ENCODE measurements around the gene PRKCA.

DNA sequence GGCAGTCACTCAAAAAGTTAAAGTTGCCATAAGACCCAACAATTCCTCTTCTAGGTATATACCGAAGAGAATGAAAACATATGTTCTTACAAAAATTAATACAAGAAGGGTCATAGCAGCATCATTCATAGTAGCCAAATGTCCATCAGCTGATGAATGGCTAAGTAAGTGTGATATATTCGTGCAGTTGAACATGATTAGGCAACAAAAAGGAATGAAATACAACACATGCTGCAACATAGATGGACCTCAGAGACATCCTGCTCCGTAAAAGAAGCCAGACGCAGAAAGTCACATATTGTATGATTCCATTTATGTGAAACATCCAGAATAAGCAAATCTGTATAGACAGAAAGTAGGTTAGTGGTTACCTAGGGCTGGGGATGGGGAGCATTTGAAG lies 303.1 kb downstream of the PRKCA start:
- TF ChIP-seq, protein P1, sequence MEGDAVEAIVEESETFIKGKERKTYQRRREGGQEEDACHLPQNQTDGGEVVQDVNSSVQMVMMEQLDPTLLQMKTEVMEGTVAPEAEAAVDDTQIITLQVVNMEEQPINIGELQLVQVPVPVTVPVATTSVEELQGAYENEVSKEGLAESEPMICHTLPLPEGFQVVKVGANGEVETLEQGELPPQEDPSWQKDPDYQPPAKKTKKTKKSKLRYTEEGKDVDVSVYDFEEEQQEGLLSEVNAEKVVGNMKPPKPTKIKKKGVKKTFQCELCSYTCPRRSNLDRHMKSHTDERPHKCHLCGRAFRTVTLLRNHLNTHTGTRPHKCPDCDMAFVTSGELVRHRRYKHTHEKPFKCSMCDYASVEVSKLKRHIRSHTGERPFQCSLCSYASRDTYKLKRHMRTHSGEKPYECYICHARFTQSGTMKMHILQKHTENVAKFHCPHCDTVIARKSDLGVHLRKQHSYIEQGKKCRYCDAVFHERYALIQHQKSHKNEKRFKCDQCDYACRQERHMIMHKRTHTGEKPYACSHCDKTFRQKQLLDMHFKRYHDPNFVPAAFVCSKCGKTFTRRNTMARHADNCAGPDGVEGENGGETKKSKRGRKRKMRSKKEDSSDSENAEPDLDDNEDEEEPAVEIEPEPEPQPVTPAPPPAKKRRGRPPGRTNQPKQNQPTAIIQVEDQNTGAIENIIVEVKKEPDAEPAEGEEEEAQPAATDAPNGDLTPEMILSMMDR (IDR thresholded peaks at IDR 0.05; ENCODE audit: extremely low read depth in 1 of 2, insufficient read depth in 1 of 2, low read depth in 1 of 2, low read length in 2 of 2), result no peak
- TF ChIP-seq JUN (IDR thresholded peaks at IDR 0.05; ENCODE audit: borderline replicate concordance, insufficient read depth, insufficient read length, low read depth) (no peak), POLR2A (IDR thresholded peaks at IDR 0.05; ENCODE audit: low read depth, low read length) (no peak), MYC (IDR thresholded peaks at IDR 0.05; ENCODE audit: low read depth, low read length) (no peak), EZH2 (IDR thresholded peaks at IDR 0.05; ENCODE audit: borderline replicate concordance, low read depth, low read length, severe bottlenecking) (no peak), POLR2AphosphoS5 (IDR thresholded peaks at IDR 0.05; ENCODE audit: insufficient read depth, low read depth, low read length) (no peak), FOS (IDR thresholded peaks at IDR 0.05; ENCODE audit: borderline replicate concordance, insufficient read depth, low read length) (no peak)
- TF ChIP-seq, protein P2, sequence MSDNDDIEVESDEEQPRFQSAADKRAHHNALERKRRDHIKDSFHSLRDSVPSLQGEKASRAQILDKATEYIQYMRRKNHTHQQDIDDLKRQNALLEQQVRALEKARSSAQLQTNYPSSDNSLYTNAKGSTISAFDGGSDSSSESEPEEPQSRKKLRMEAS (IDR thresholded peaks at IDR 0.05; ENCODE audit: insufficient read depth, insufficient read length), result no peak

Measured in endothelial cell of umbilical vein (primary cell).